RCC 7860 (cell line): ENCODE data around the gene OR4L1.
"Not testable (repeated sequence)": the region's sequence is repeated elsewhere in the genome, so short reads cannot be mapped to it uniquely, and the experiment has no call there.

Experiments
- DNase-seq: peaks from one replicate; pipeline ENCODE4 v3.0.0-alpha.2; 2015; ENCODE audit warnings: low spot score
- FAIRE-seq: peaks from 2 replicates; lab custom pipeline; 2012; peaks lifted over from hg19 to GRCh38; lab: Jason Lieb, UNC

Gene OR4L1

GRCh38 chr14:20059745-20060144 is at the start of gene OR4L1:
Gene OR4L1, plus strand, starts transcription at chr14:20060045. Its CDS starts 0 bp downstream, at chr14:20060045.
- DNase-seq (no peak), FAIRE-seq (no peak)

- FAIRE-seq (no peak), DNase-seq (no peak)
Measured at GRCh38 chr14:20019257-20019865, 40.5 kb upstream of the OR4L1 start, which contains the start of gene OR4K14. Gene OR4K14, minus strand, starts transcription at chr14:20019307. Its CDS starts 4,114 bp downstream, at chr14:20015193.

GRCh38 chr14:20031058-20031457 is 28.8 kb upstream of the OR4L1 start:
- DNase-seq (no peak), FAIRE-seq (no peak)

- DNase-seq: no peak
- FAIRE-seq: no peak
Measured at GRCh38 chr14:20035449-20035848, 24.4 kb upstream of the OR4L1 start.

- DNase-seq (no peak), FAIRE-seq (no peak)
Measured at GRCh38 chr14:20035938-20036337, 23.9 kb upstream of the OR4L1 start, which contains the start of gene OR4K13. Gene OR4K13, minus strand, starts transcription at chr14:20036038. Its CDS starts 1,280 bp downstream, at chr14:20034758.

GRCh38 chr14:20044243-20044642 is 15.6 kb upstream of the OR4L1 start:
- FAIRE-seq: no peak
- no peak for DNase-seq

- FAIRE-seq: no peak
- DNase-seq: no peak
Measured at GRCh38 chr14:20048202-20048601, 11.6 kb upstream of the OR4L1 start.

- FAIRE-seq: no peak
- no peak for DNase-seq
Measured at GRCh38 chr14:20092050-20092449, 32.2 kb downstream of the OR4L1 start.

GRCh38 chr14:20093442-20093841 is 33.6 kb downstream of the OR4L1 start:
- FAIRE-seq (no peak), DNase-seq (no peak)

GRCh38 chr14:20098926-20099770 is 39.3 kb downstream of the OR4L1 start:
- FAIRE-seq: not testable (repeated sequence)

GRCh38 chr14:20110438-20110837 is 50.6 kb downstream of the OR4L1 start, which contains the start of gene OR4K17:
Gene OR4K17, plus strand, starts transcription at chr14:20110739. Its CDS starts 6,761 bp downstream, at chr14:20117500.
- FAIRE-seq: no peak

More at GRCh38 chr14:20098926-20099770, 39.3 kb downstream of the OR4L1 start:
- DNase-seq: not testable (repeated sequence)

More at GRCh38 chr14:20110438-20110837, 50.6 kb downstream of the OR4L1 start, which contains the start of gene OR4K17:
- DNase-seq: no peak
